Esophagus muscularis mucosa (tissue), 4 donors: ENCODE measurements around the gene KIF18B. TPM values are rescaled to one million over a fixed set of nuclear protein-coding genes. Genes with fewer than 3 reads are reported as not detected.
A peak's percentile ranks its signal among the peaks of the same experiment; 100 is the strongest.

Source experiments
- DNase-seq: peaks from one replicate; pipeline ENCODE4 v3.0.0-alpha.2; 2017; ENCODE audit errors: extremely low spot score
- H3K27ac ChIP-seq, 4 donors: fragments of 200-600 bp; sonication (generic); replicated peaks in 1 of 4; 1 replicate in 3 of 4; 2 replicates in 1 of 4; pipeline ENCODE4 v1.5.1; 2016 to 2019; ENCODE audit warnings: mild to moderate bottlenecking in 1 of 4
- H3K27me3 ChIP-seq, 4 donors: fragments of 200-600 bp; sonication (generic); one replicate each; pipeline versions ENCODE4 v1.5.1 to v1.6.0; 2016 to 2019
- H3K36me3 ChIP-seq, 4 donors: fragments of 200-600 bp; sonication (generic); one replicate each; pipeline ENCODE4 v1.5.1; 2016 to 2019
- H3K4me1 ChIP-seq, 4 donors: fragments of 200-600 bp; sonication (generic); one replicate each; pipeline ENCODE4 v1.5.1; 2016 to 2019
- H3K4me3 ChIP-seq, 4 donors: fragments of 200-600 bp; sonication (generic); 1 replicate in 2 of 4; 2 replicates in 2 of 4; pipeline ENCODE4 v1.5.1; 2016 to 2019; ENCODE audit warnings: mild to moderate bottlenecking in 4 of 4, moderate library complexity in 1 of 4
- H3K9me3 ChIP-seq, 4 donors: fragments of 200-600 bp; sonication (generic); 1 replicate in 3 of 4; 2 replicates in 1 of 4; pipeline ENCODE4 v1.5.1; 2016 to 2019
- CTCF ChIP-seq, 3 experiments: fragments of 200-600 bp in 2 of 3; fragments of 450-650 bp in 1 of 3; sonication (generic) in 2 of 3; IDR thresholded peaks; one replicate each; pipeline ENCODE4 v1.5.1; 2017 to 2019; ENCODE audit warnings: antibody characterized with exemption in 3 of 3, mild to moderate bottlenecking in 2 of 3, moderate library complexity in 1 of 3
- EP300 ChIP-seq: sonication (generic); formaldehyde crosslinking; IDR thresholded peaks from one replicate; pipeline ENCODE4 v1.6.1; 2017; ENCODE audit warnings: antibody characterized with exemption
- POLR2A ChIP-seq: fragments of 450-650 bp; IDR thresholded peaks from one replicate; pipeline ENCODE4 v1.6.1; 2017; ENCODE audit warnings: antibody characterized with exemption, moderate library complexity, mild to moderate bottlenecking, low read depth
- POLR2AphosphoS5 ChIP-seq, 2 donors: sonication (generic); formaldehyde crosslinking; IDR thresholded peaks; one replicate each; pipeline ENCODE4 v1.6.1; 2017; ENCODE audit warnings: antibody characterized with exemption in 2 of 2
- WGBS: methylation state at CpG from one replicate; pipeline ENCODE4 v1.1.5; 2018; 5-methylcytosine and 5-hydroxymethylcytosine counted together
- intact Hi-C: fragments of 100-400 bp; cut with DNase I; formaldehyde crosslinking; loops from one replicate; pipeline ENCODE4 v1.15.1; 2023
- total RNA-seq, 4 donors: library from RNA; depleted of rRNA; stranded (reverse); fragments of >200 nt; gene quantifications; one replicate each; pipeline versions ENCODE4 v1.1.0 to v1.2.1, GENCODE V29; 2016

Gene KIF18B
- total RNA-seq, 4 donors from 2014 or later, result 0.17 TPM; not detected in 3

- H3K27me3 ChIP-seq, result no peaks in the 10 kb centered on the region
- intact Hi-C loops, result no loop called here
- H3K27ac ChIP-seq, result no peak overlapping the region
- TF ChIP-seq POLR2A (no peak), CTCF (IDR thresholded peaks at IDR 0.05) (no peak), EP300 (no peak), POLR2AphosphoS5 (IDR thresholded peaks at IDR 0.05) (no peak)
- DNase-seq, result no peak
- peaks cover 51 to 84% (median 69%) of the 10 kb centered on the region in 4 donors for H3K36me3 ChIP-seq
- WGBS, result 90% methylated on average over 2 of the region's 2 CpGs
- H3K4me1 ChIP-seq, result no peaks in the 10 kb centered on the region
- H3K9me3 ChIP-seq, result no peaks in the 10 kb centered on the region
- H3K4me3 ChIP-seq, result no peak overlapping the region
Observed at GRCh38 chr17:44884941-44885340, 62.6 kb downstream of the KIF18B start.

DNA sequence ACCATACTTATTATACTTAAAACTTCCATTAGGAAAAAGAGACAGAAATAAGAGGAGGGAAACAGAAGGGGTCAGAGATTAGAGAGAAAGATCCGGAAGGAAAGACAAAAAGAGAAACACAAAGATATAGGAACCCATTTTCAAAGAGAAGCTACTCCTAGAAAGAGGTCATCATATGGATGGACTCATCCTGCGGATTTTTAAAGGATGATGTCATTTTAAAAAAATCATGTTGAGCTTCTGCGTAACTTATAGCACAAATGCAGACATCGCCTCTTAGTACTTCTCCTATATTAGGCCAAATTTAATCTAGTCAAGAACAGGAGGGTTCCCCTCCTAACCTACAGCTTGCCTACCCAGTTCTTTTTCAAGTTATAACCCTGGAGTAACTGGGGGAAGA lies 66.4 kb downstream of the KIF18B start:
- peaks cover 0 to 2% (median 0%) of the 10 kb centered on the region in 4 donors for H3K4me1 ChIP-seq
- DNase-seq, result no peak
- WGBS, result 78% methylated on average over 4 of the region's 4 CpGs
- no peak for TF ChIP-seq EP300
- TF ChIP-seq POLR2A, result no peak
- TF ChIP-seq POLR2AphosphoS5 (IDR thresholded peaks at IDR 0.05), result no peak
- TF ChIP-seq CTCF (IDR thresholded peaks at IDR 0.05), result no peak
- intact Hi-C loops, result no loop called here
- no peaks in the 10 kb centered on the region for H3K9me3 ChIP-seq
- peaks cover 65 to 97% (median 88%) of the 10 kb centered on the region in 4 donors for H3K36me3 ChIP-seq
- H3K27me3 ChIP-seq, result no peaks in the 10 kb centered on the region
- H3K27ac ChIP-seq, result no peak overlapping the region
- H3K4me3 ChIP-seq, result no peak overlapping the region

GRCh38 chr17:44880062-44880461 lies 67.5 kb downstream of the KIF18B start:
- H3K4me1 ChIP-seq, result peaks cover 0 to 2% (median 0%) of the 10 kb centered on the region in 4 donors
- no peak for TF ChIP-seq POLR2AphosphoS5 (IDR thresholded peaks at IDR 0.05)
- no peak for TF ChIP-seq EP300
- no peak for TF ChIP-seq CTCF (IDR thresholded peaks at IDR 0.05)
- no peak for TF ChIP-seq POLR2A
- H3K9me3 ChIP-seq, result no peaks in the 10 kb centered on the region
- DNase-seq, result no peak
- no peak overlapping the region for H3K4me3 ChIP-seq
- peaks cover 66 to 97% (median 88%) of the 10 kb centered on the region in 4 donors for H3K36me3 ChIP-seq
- H3K27me3 ChIP-seq, result no peaks in the 10 kb centered on the region
- WGBS, result 100% methylated on average over 2 of the region's 2 CpGs
- no peak overlapping the region for H3K27ac ChIP-seq
- intact Hi-C loops, result no loop called here

DNA sequence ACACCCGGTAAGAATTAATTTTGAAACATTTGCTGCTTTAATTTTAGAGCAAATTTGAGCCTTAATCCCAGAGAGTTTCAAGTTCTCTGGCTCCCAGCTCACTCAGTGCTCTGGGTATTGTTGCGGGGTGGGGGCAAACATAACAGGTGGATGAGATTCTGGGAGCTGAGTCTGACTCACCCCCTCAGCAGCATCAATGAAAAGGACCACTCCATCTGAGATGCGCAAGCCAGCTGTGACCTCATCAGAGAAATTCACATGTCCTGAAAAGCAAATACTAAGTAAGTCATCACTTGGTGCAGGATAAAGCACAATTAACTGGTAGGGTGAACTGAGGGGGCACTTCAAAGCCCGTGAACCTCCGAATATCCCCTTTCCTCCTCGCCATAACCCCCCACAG lies 68.2 kb downstream of the KIF18B start:
- 93% methylated on average over 6 of the region's 6 CpGs for WGBS
- no peaks in the 10 kb centered on the region for H3K9me3 ChIP-seq
- intact Hi-C loops, result no loop called here
- TF ChIP-seq POLR2AphosphoS5 (IDR thresholded peaks at IDR 0.05) (no peak), POLR2A (no peak), CTCF (IDR thresholded peaks at IDR 0.05) (no peak), EP300 (no peak)
- H3K27me3 ChIP-seq, result no peaks in the 10 kb centered on the region
- peaks cover 66 to 97% (median 88%) of the 10 kb centered on the region in 4 donors for H3K36me3 ChIP-seq
- H3K4me1 ChIP-seq, result peaks cover 0 to 2% (median 0%) of the 10 kb centered on the region in 4 donors
- no peak for DNase-seq
- no peak overlapping the region for H3K4me3 ChIP-seq
- H3K27ac ChIP-seq, result no peak overlapping the region

- Histone ChIP-seq H3K27ac (no peak overlapping the region), H3K4me3 (no peak overlapping the region), H3K9me3 (no peaks in the 10 kb centered on the region), H3K27me3 (no peaks in the 10 kb centered on the region), H3K36me3 (peaks cover 62 to 95% (median 86%) of the 10 kb centered on the region in 4 donors), H3K4me1 (peaks cover 0 to 2% (median 0%) of the 10 kb centered on the region in 4 donors)
- TF ChIP-seq EP300 (no peak), POLR2AphosphoS5 (IDR thresholded peaks at IDR 0.05) (no peak), POLR2A (no peak), CTCF (IDR thresholded peaks at IDR 0.05) (peak; percentile 54 to 68 (median 67))
- DNase-seq, result no peak
- intact Hi-C loops, result no loop called here
- WGBS, result 51% methylated on average over 6 of the region's 6 CpGs
Observed at GRCh38 chr17:44878627-44879221, 68.8 kb downstream of the KIF18B start.
